Skeletal muscle tissue (tissue), 4 donors: ENCODE measurements around the gene SND1. TPM values are rescaled to one million over a fixed set of nuclear protein-coding genes. Genes with fewer than 3 reads are reported as not detected.

ENCODE experiments used
- H3K27ac ChIP-seq: one replicate; pipeline ENCODE4 v1.7.0; 2013; ENCODE audit warnings: mild to moderate bottlenecking, low read depth, low read length, inconsistent platforms
- H3K27me3 ChIP-seq, 3 donors: one replicate each; pipeline ENCODE4 v1.7.0; 2013; ENCODE audit warnings: low read length in 3 of 3; ENCODE audit not compliant: control insufficient read depth in 3 of 3, insufficient read depth in 3 of 3
- H3K36me3 ChIP-seq, 3 donors: one replicate each; pipeline ENCODE4 v1.7.0; 2013; ENCODE audit warnings: low read length in 3 of 3; ENCODE audit not compliant: control insufficient read depth in 3 of 3, insufficient read depth in 3 of 3
- H3K4me1 ChIP-seq, 3 donors: one replicate each; pipeline ENCODE4 v1.7.0; 2013; ENCODE audit warnings: low read length in 3 of 3, mild to moderate bottlenecking in 3 of 3; ENCODE audit not compliant: control insufficient read depth in 3 of 3, insufficient read depth in 3 of 3
- H3K4me3 ChIP-seq, 3 donors: one replicate each; pipeline ENCODE4 v1.7.0; 2013; ENCODE audit warnings: low read length in 3 of 3
- H3K9ac ChIP-seq, 3 donors: one replicate each; pipeline ENCODE4 v1.7.0; 2013; ENCODE audit warnings: low read length in 3 of 3, mild to moderate bottlenecking in 3 of 3, moderate library complexity in 2 of 3, low read depth in 1 of 3
- H3K9me3 ChIP-seq, 3 donors: one replicate each; pipeline ENCODE4 v1.7.0; 2013; ENCODE audit warnings: low read length in 3 of 3; ENCODE audit not compliant: control insufficient read depth in 3 of 3
- total RNA-seq: library from RNA; depleted of rRNA; stranded (reverse); fragments of >200 nt; gene quantifications from one replicate; pipeline ENCODE4 v1.2.3, GENCODE V29; 2014
- donor health status: Osteomylitis.

Gene SND1
- total RNA-seq, 1 donor from 2014 or later, result 104 TPM

- peaks cover 2 to 7% (median 3%) of the 10 kb centered on the region in 3 donors for H3K4me1 ChIP-seq
- H3K27me3 ChIP-seq, result peaks cover under 1 to 31% (median 18%) of the 10 kb centered on the region in 3 donors
- H3K36me3 ChIP-seq, result no peaks in the 10 kb centered on the region
- no peak overlapping the region for H3K9ac ChIP-seq
- H3K9me3 ChIP-seq, result no peaks in the 10 kb centered on the region
- no peak overlapping the region for H3K27ac ChIP-seq
- no peak overlapping the region for H3K4me3 ChIP-seq
Measured at GRCh38 chr7:128120116-128120515, 468.1 kb downstream of the SND1 start.

DNA sequence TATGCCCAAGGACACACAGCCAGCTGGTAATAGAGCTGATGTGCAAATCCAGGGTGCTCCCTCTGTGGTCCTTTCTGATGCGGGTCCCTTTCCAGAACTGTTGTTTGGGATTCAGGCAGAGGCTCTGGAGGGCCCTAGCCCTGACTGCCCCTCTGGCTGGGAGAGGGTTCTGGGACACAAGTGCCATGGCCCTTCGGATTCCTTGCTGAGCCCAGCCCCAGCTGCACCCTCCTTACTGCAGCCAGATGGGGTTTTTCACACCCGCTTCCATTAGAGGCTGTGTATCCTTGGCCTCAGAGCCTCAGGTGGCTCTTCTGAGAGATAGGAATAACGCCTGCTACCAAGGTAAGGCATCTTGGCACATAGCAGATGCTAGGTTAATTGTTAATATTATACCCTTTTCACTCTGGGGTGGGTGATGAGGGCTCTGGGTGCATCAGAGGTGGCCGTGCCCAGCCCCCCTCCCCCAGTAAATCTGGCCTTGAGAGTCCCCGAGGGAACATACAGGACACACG lies 469.0 kb downstream of the SND1 start:
- H3K4me3 ChIP-seq, result no peak overlapping the region
- H3K27me3 ChIP-seq, result peaks cover 0 to 27% (median 10%) of the 10 kb centered on the region in 3 donors
- no peaks in the 10 kb centered on the region for H3K9me3 ChIP-seq
- no peaks in the 10 kb centered on the region for H3K36me3 ChIP-seq
- no peak overlapping the region for H3K9ac ChIP-seq
- H3K27ac ChIP-seq, result no peak overlapping the region
- peaks cover 0 to 7% (median 3%) of the 10 kb centered on the region in 3 donors for H3K4me1 ChIP-seq

- H3K36me3 ChIP-seq, result no peaks in the 10 kb centered on the region
- peak overlapping the region in 2 of 3 donors; percentile 45 to 65 for H3K9ac ChIP-seq
- H3K4me1 ChIP-seq, result peaks cover 0 to 7% (median 3%) of the 10 kb centered on the region in 3 donors
- H3K27me3 ChIP-seq, result peaks cover 0 to 22% (median 3%) of the 10 kb centered on the region in 3 donors
- H3K4me3 ChIP-seq, result peak overlapping the region; percentile 40 to 67 (median 52)
- H3K9me3 ChIP-seq, result no peaks in the 10 kb centered on the region
- no peak overlapping the region for H3K27ac ChIP-seq
Measured at GRCh38 chr7:128121711-128122530, 469.9 kb downstream of the SND1 start.

DNA sequence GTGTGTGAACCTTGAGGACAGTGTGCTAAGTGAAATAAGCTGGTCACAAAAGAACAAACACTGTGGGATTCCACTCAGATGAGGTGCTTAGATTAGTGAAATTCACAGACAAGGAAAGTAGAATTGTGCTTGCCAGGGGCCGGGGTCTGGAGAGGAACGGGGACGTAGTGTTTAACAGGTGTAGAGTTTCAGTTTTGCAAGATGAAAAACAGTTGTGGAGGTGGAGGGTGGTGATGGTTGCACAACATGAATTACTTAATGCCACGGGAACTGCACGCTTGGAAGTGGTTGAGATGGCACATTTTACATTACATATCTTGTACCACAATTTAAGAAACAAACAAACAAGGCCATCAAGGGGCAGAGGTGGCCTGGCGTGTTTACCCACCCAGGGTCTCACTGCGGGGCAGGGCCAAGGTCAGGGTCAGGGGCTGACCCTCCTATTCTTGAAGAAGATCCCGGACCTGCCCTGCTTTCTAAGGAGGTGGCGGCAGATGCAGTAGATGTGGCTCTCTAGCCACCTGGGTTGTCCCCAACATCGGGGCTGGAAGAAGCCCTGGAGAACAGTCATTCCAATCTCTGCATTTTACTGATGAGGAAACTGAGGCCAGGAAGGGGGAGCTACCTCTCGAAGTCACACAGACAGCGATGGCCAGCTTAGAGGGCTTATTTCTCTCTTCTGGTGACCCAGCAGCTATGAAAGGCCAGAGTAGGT lies 470.7 kb downstream of the SND1 start:
- Histone ChIP-seq H3K36me3 (no peaks in the 10 kb centered on the region), H3K4me3 (no peak overlapping the region), H3K27ac (no peak overlapping the region), H3K9me3 (no peaks in the 10 kb centered on the region), H3K4me1 (peaks cover 0 to 7% (median 3%) of the 10 kb centered on the region in 3 donors), H3K27me3 (peaks cover 0 to 18% (median 2%) of the 10 kb centered on the region in 3 donors), H3K9ac (no peak overlapping the region)

- no peak overlapping the region for H3K4me3 ChIP-seq
- H3K36me3 ChIP-seq, result no peaks in the 10 kb centered on the region
- H3K4me1 ChIP-seq, result peaks cover 0 to 7% (median 3%) of the 10 kb centered on the region in 3 donors
- H3K27me3 ChIP-seq, result peaks cover 0 to 14% (median 2%) of the 10 kb centered on the region in 3 donors
- H3K27ac ChIP-seq, result no peak overlapping the region
- H3K9ac ChIP-seq, result no peak overlapping the region
- H3K9me3 ChIP-seq, result no peaks in the 10 kb centered on the region
Measured at GRCh38 chr7:128123291-128124037, 471.5 kb downstream of the SND1 start.

- H3K9ac ChIP-seq, result no peak overlapping the region
- peaks cover 0 to 7% (median 3%) of the 10 kb centered on the region in 3 donors for H3K4me1 ChIP-seq
Measured at GRCh38 chr7:128124786-128125185, 472.8 kb downstream of the SND1 start.

DNA sequence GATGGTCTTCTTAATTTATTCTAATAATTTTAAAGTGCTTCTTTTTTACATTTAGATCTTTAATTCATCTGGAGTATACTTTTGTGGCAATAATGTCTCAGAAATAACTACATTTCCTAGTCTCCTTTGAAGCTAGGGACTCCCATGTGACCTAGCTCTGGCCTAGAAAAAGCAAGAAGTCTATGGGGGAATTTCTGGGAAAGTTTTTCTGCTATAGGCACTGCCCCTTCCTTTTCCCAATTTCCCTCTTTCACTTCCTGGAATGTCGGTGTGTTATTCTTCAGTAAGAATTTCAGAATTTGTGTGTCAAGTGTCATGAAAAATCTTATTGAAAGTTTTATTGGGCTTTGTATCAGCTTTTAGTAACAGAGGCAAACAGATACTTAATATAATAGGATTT lies 473.8 kb downstream of the SND1 start:
- H3K4me1 ChIP-seq, result peaks cover 0 to 7% (median 3%) of the 10 kb centered on the region in 3 donors
- H3K4me3 ChIP-seq, result no peak overlapping the region
- no peaks in the 10 kb centered on the region for H3K9me3 ChIP-seq
- peaks cover 4 to 23% (median 9%) of the 10 kb centered on the region in 3 donors for H3K27me3 ChIP-seq
- no peak overlapping the region for H3K27ac ChIP-seq
- H3K9ac ChIP-seq, result no peak overlapping the region
- no peaks in the 10 kb centered on the region for H3K36me3 ChIP-seq

More at GRCh38 chr7:128124786-128125185, 472.8 kb downstream of the SND1 start:
- H3K9me3 ChIP-seq, result no peaks in the 10 kb centered on the region
- no peaks in the 10 kb centered on the region for H3K36me3 ChIP-seq
- H3K4me3 ChIP-seq, result no peak overlapping the region
- H3K27me3 ChIP-seq, result peaks cover 0 to 18% (median 0%) of the 10 kb centered on the region in 3 donors
- H3K27ac ChIP-seq, result no peak overlapping the region

DNA sequence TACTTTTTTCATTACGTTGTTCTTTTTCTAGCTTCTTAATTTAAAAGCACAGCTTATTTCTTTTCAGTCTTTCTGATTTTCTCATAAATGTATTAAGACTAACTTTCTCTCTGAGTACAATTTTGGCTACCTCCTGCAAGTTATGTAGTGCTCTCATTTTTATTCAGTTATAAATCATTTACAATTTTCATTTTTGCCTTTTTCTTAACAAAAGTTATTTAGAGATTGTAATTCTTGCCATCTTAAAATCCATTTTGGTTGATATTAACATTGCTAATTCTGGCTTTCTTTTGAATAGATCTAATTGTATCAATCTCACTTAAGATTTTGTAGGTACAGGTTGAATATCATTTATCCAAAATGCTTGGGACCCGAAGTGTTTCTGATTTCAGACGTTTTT lies 476.4 kb downstream of the SND1 start:
- Histone ChIP-seq H3K4me3 (no peak overlapping the region), H3K27me3 (peaks cover 5 to 24% (median 12%) of the 10 kb centered on the region in 3 donors), H3K27ac (no peak overlapping the region)

DNA sequence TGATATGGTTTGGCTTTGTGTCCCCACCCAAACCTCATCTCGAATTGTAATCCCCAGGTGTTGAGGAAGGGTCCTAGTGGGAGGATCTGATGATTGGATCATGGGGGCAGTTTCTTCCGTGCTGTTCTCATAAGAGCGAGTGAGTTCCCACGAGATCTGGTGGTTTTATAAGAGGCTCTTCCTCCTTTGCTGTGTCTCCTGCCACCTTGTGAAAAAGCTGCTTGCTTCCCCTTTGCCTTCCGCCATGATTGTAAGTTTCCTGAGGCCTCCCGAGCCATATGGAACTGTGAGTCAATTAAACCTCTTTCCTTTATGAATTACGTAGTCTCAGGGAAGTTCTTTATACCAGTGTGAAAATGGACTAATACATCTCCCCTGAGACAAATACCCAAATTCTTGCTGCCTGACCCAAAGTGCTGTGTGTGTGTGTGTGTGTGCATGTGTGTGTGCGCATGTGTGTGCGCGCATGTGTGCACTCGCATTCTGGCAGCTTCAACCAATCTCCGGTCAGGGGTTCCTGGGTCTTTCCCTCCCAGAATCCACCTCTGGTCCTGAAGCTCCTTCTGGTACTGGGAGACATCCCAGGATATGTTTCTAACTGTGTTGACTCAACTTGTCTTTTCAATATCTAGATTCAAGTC lies 477.4 kb downstream of the SND1 start:
- Histone ChIP-seq H3K27me3 (peaks cover 9 to 25% (median 17%) of the 10 kb centered on the region in 3 donors), H3K9ac (no peak overlapping the region), H3K4me3 (no peak overlapping the region), H3K27ac (no peak overlapping the region), H3K36me3 (no peaks in the 10 kb centered on the region), H3K9me3 (no peaks in the 10 kb centered on the region), H3K4me1 (no peaks in the 10 kb centered on the region)

More for the DNA sequence above, 476.4 kb downstream of the SND1 start:
- Histone ChIP-seq H3K9ac (no peak overlapping the region), H3K4me1 (no peaks in the 10 kb centered on the region), H3K36me3 (no peaks in the 10 kb centered on the region), H3K9me3 (no peaks in the 10 kb centered on the region)
